IMR-90 (cell line): Measurements from ENCODE around the gene TMEM218. TPM values are rescaled to one million over a fixed set of nuclear protein-coding genes. Genes with fewer than 3 reads are reported as not detected.
A peak's percentile ranks its signal among the peaks of the same experiment; 100 is the strongest.

Source experiments
- ATAC-seq: fragments of 200-7000 bp; cut with Tn5 transposase; 2 replicates; pipeline ENCODE4 v1.9.1; 2020; ENCODE audit warnings: low read depth, mild to moderate bottlenecking, moderate library complexity
- BruUV-seq: library from RNA; stranded (reverse); fragments of 400-500 nt; replicated peaks from 2 replicates; lab custom pipeline; 2021; lab: Mats Ljungman, UMichigan
- CTCF ChIA-PET: fragments of 300-600 bp; formaldehyde crosslinking; extraction: SDS; loops from one replicate; lab custom pipeline; 2021; ENCODE audit warnings: antibody characterized with exemption; lab: Yijun Ruan, JAX
- POLR2A ChIA-PET: fragments of 300-600 bp; sonication (Branson Sonifier 250); formaldehyde crosslinking; loops from one replicate; lab custom pipeline; 2022; ENCODE audit warnings: antibody characterized with exemption; ENCODE audit not compliant: unreplicated experiment; lab: Charles Lee
- DNase-seq: peaks from one replicate; pipeline ENCODE4 v3.0.0; 2013
- H2AFZ ChIP-seq: replicated peaks from 2 replicates; pipeline ENCODE3; 2013; ENCODE audit warnings: low read length, mild to moderate bottlenecking; ENCODE audit not compliant: poor library complexity
- H2AK5ac ChIP-seq: 2 replicates; pipeline ENCODE4 v1.6.1; 2013; ENCODE audit warnings: low read depth, low read length, inconsistent platforms
- H2AK9ac ChIP-seq: replicated peaks from 2 replicates; pipeline ENCODE3; 2013; ENCODE audit warnings: mild to moderate bottlenecking, low read depth, low read length, moderate library complexity; ENCODE audit not compliant: poor library complexity
- H2BK120ac ChIP-seq: 2 replicates; pipeline ENCODE4 v1.6.1; 2013; ENCODE audit warnings: low read depth, low read length, inconsistent platforms
- H2BK15ac ChIP-seq: 3 replicates; pipeline ENCODE4 v1.6.1; 2013; ENCODE audit warnings: low read depth, low read length, inconsistent platforms
- H2BK20ac ChIP-seq: 2 replicates; pipeline ENCODE4 v1.6.1; 2013; ENCODE audit warnings: low read depth, mild to moderate bottlenecking, inconsistent platforms, low read length, moderate library complexity
- H2BK5ac ChIP-seq: 2 replicates; pipeline ENCODE4 v1.6.1; 2013; ENCODE audit warnings: mild to moderate bottlenecking, low read depth, low read length, inconsistent platforms; ENCODE audit not compliant: poor library complexity, severe bottlenecking
- H3K14ac ChIP-seq: replicated peaks from 2 replicates; pipeline ENCODE4 v1.6.1; 2013; ENCODE audit warnings: low read depth, low read length, inconsistent platforms
- H3K18ac ChIP-seq: 2 replicates; pipeline ENCODE4 v1.6.1; 2013; ENCODE audit warnings: low read depth, low read length, control low read depth
- H3K23ac ChIP-seq: 2 replicates; pipeline ENCODE4 v1.6.1; 2013; ENCODE audit warnings: low read depth, low read length, inconsistent platforms
- H3K27ac ChIP-seq: 2 replicates; pipeline ENCODE4 v1.5.1; 2013; ENCODE audit warnings: mild to moderate bottlenecking, control low read depth, low read length; ENCODE audit not compliant: insufficient read depth
- H3K27me3 ChIP-seq: 2 replicates; pipeline ENCODE4 v1.6.1; 2013; ENCODE audit warnings: low read length; ENCODE audit not compliant: control insufficient read depth, insufficient read depth
- H3K36me3 ChIP-seq: 2 replicates; pipeline ENCODE4 v1.6.1; 2013; ENCODE audit warnings: low read length, mixed read lengths; ENCODE audit not compliant: control insufficient read depth, insufficient read depth
- H3K4ac ChIP-seq: 2 replicates; pipeline ENCODE4 v1.6.1; 2013; ENCODE audit warnings: low read depth, low read length, inconsistent platforms
- H3K4me1 ChIP-seq: 2 replicates; pipeline ENCODE4 v1.6.1; 2013; ENCODE audit warnings: low read length, mixed read lengths; ENCODE audit not compliant: control insufficient read depth, insufficient read depth
- H3K4me2 ChIP-seq: 2 replicates; pipeline ENCODE4 v1.6.1; 2013; ENCODE audit warnings: low read depth, mild to moderate bottlenecking, control low read depth, low read length, moderate library complexity
- H3K4me3 ChIP-seq: 2 replicates; pipeline ENCODE4 v1.5.1; 2013; ENCODE audit warnings: low read depth, mild to moderate bottlenecking, control low read depth, low read length, moderate library complexity; ENCODE audit not compliant: insufficient read depth
- H3K56ac ChIP-seq: 2 replicates; pipeline ENCODE4 v1.6.1; 2013; ENCODE audit warnings: low read length, inconsistent platforms; ENCODE audit not compliant: insufficient read depth; ENCODE audit errors: extremely low read depth
- H3K79me1 ChIP-seq, 2 experiments: 2 replicates each; pipeline ENCODE4 v1.6.1; 2013; ENCODE audit warnings: low read length in 2 of 2, inconsistent platforms in 1 of 2, low read depth in 1 of 2
- H3K9ac ChIP-seq: 2 replicates; pipeline ENCODE4 v1.6.1; 2013; ENCODE audit warnings: low read depth, low read length, control low read depth
- H3K9me1 ChIP-seq: 2 replicates; pipeline ENCODE4 v1.6.1; 2013; ENCODE audit warnings: low read length, inconsistent platforms; ENCODE audit not compliant: insufficient read depth
- H3K9me3 ChIP-seq: 2 replicates; pipeline ENCODE4 v1.6.1; 2013; ENCODE audit warnings: low read length; ENCODE audit not compliant: control insufficient read depth, insufficient read depth
- H4K20me1 ChIP-seq: 2 replicates; pipeline ENCODE4 v1.6.1; 2013; ENCODE audit warnings: low read length, inconsistent platforms; ENCODE audit not compliant: insufficient read depth
- H4K5ac ChIP-seq: 2 replicates; pipeline ENCODE4 v1.6.1; 2013; ENCODE audit warnings: mild to moderate bottlenecking, low read depth, low read length, control low read depth
- H4K8ac ChIP-seq, 2 experiments: 2 replicates each; pipeline ENCODE4 v1.6.1; 2013; ENCODE audit warnings: low read depth in 2 of 2, low read length in 2 of 2, control low read depth in 1 of 2, inconsistent platforms in 1 of 2
- H4K91ac ChIP-seq: 2 replicates; pipeline ENCODE4 v1.6.1; 2013; ENCODE audit warnings: low read depth, low read length, inconsistent platforms; ENCODE audit not compliant: insufficient read depth
- BHLHE40 ChIP-seq: fragments of 150-350 bp; IDR thresholded peaks from 2 replicates; pipeline ENCODE4 v1.6.1; 2016; ENCODE audit warnings: mild to moderate bottlenecking, low read depth, low read length
- FOS ChIP-seq: fragments of 150-350 bp; IDR thresholded peaks from 2 replicates; pipeline ENCODE4 v1.6.1; 2016; ENCODE audit warnings: low read depth, low read length
- WGBS, 2 experiments: methylation state at CpG; one replicate each; pipeline versions ENCODE4 v1.1.5 to v1.1.7; 2013; ENCODE audit warnings: missing lambda C conversion rate in 2 of 2; ENCODE audit not compliant: insufficient read length in 1 of 2; ENCODE audit errors: extremely low coverage in 2 of 2; 5-methylcytosine and 5-hydroxymethylcytosine counted together
- dilution Hi-C: fragments of 300-500 bp; cut with HindIII; formaldehyde crosslinking; loops from one replicate; pipeline ENCODE4 v1.14.3; 2018; ENCODE audit warnings: low sequenced_read_pairs; ENCODE audit not compliant: unreplicated experiment
- in situ Hi-C: fragments of 300-500 bp; cut with MboI; formaldehyde crosslinking; loops from 3 replicates; pipeline ENCODE4 v1.14.3; 2019; ENCODE audit warnings: low sequenced_read_pairs, inconsistent platforms, mixed read lengths
- intact Hi-C: fragments of 100-400 bp; cut with micrococcal nuclease; formaldehyde crosslinking; loops from 2 replicates; pipeline ENCODE4 v1.10.0; 2022
- polyA plus RNA-seq, 3 experiments: library from polyadenylated mRNA; depleted of rRNA; stranded (reverse); fragments of >200 nt; gene quantifications; 2 replicates each; pipeline ENCODE4 v1.2.3, GENCODE V29; 2012; ENCODE audit warnings: low replicate concordance in 1 of 3
- total RNA-seq: library from RNA; depleted of rRNA; stranded (reverse); fragments of >200 nt; gene quantifications from 2 replicates; pipeline ENCODE4 v1.2.3, GENCODE V29; 2012
- TF ChIP-seq, protein P1 (sequence below): conservative IDR thresholded peaks from 2 replicates; pipeline ENCODE4 v1.5.1; 2012; ENCODE audit warnings: mild to moderate bottlenecking, low read depth, low read length, improper control_type of control experiment

Gene TMEM218
- total and polyA plus RNA-seq, 2 of the 4 experiments (the other 2 are of a cell fraction) = 19.4 to 23.0 TPM

- no peak for TF ChIP-seq FOS
- TF ChIP-seq, protein P1, sequence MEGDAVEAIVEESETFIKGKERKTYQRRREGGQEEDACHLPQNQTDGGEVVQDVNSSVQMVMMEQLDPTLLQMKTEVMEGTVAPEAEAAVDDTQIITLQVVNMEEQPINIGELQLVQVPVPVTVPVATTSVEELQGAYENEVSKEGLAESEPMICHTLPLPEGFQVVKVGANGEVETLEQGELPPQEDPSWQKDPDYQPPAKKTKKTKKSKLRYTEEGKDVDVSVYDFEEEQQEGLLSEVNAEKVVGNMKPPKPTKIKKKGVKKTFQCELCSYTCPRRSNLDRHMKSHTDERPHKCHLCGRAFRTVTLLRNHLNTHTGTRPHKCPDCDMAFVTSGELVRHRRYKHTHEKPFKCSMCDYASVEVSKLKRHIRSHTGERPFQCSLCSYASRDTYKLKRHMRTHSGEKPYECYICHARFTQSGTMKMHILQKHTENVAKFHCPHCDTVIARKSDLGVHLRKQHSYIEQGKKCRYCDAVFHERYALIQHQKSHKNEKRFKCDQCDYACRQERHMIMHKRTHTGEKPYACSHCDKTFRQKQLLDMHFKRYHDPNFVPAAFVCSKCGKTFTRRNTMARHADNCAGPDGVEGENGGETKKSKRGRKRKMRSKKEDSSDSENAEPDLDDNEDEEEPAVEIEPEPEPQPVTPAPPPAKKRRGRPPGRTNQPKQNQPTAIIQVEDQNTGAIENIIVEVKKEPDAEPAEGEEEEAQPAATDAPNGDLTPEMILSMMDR = no peak
- no peak for TF ChIP-seq BHLHE40
- in situ Hi-C loops (no loop called here), dilution Hi-C loops (no loop called here), intact Hi-C loops (no loop called here)
- H3K4me2 ChIP-seq = no peak overlapping the region
- no peaks in the 10 kb centered on the region; the same call in 1 of the 2 replicates for H3K9me3 ChIP-seq
- no peak overlapping the region for H4K5ac ChIP-seq
- H3K79me1 ChIP-seq = no peaks in the 10 kb centered on the region
- no peaks in the 10 kb centered on the region; the same call in 1 of the 2 replicates for H3K9me1 ChIP-seq
- ChIA-PET POLR2A (no interaction called here), CTCF (no interaction called here)
- no peak overlapping the region for H3K9ac ChIP-seq
- peak overlapping the region; percentile 25 for H2AK9ac ChIP-seq
- no peak overlapping the region for H4K91ac ChIP-seq
- H2BK20ac ChIP-seq = no peak overlapping the region
- H3K4ac ChIP-seq = no peak overlapping the region
- no peak overlapping the region for H2BK15ac ChIP-seq
- no peak overlapping the region for H3K18ac ChIP-seq
- no peak overlapping the region for H4K8ac ChIP-seq
- no peak overlapping the region for H3K27ac ChIP-seq
- BruUV-seq = no TSS peak
- no peak overlapping the region for H2AFZ ChIP-seq
- peaks cover 47% of the 10 kb centered on the region for H3K27me3 ChIP-seq
- H3K36me3 ChIP-seq = no peaks in the 10 kb centered on the region
- H2AK5ac ChIP-seq = peak overlapping the region; percentile 56; the same call in 1 of the 2 replicates
- peak overlapping the region; percentile 51; the same call in 1 of the 2 replicates for H3K23ac ChIP-seq
- no peaks in the 10 kb centered on the region for H4K20me1 ChIP-seq
- H2BK5ac ChIP-seq = no peak overlapping the region
- no peak overlapping the region for H2BK120ac ChIP-seq
- WGBS, 2 experiments = 95% methylated on average over 4 of the region's 6 CpGs; no CpG with 5 or more reads in 1 of the 2 experiments
- no peak for DNase-seq
- H3K56ac ChIP-seq = no peak overlapping the region
- H3K14ac ChIP-seq = no peak overlapping the region
- ATAC-seq = no peak
- no peak overlapping the region for H3K4me3 ChIP-seq
- no peaks in the 10 kb centered on the region for H3K4me1 ChIP-seq
These were observed 43.6 kb upstream of the TMEM218 start for GRCh38 chr11:125155100-125155444.
